Measurements from ENCODE around the gene VSIR. TPM values are rescaled to one million over a fixed set of nuclear protein-coding genes. Genes with fewer than 3 reads are reported as not detected.
A peak's percentile ranks its signal among the peaks of the same experiment; 100 is the strongest.

Gene VSIR
- total RNA-seq, 1 donor from 2014 or later: 6.4 TPM

GRCh38 chr10:71782221-71782916, 9.0 kb upstream of the VSIR start:
- DNase-seq (ENCODE audit: low read depth, low spot score): no peak

- DNase-seq (ENCODE audit: low read depth, low spot score): no peak
Observed at GRCh38 chr10:71780719-71781118, 7.4 kb upstream of the VSIR start.

- DNase-seq (ENCODE audit: low read depth, low spot score): no peak
Observed at GRCh38 chr10:71780156-71780555, 6.8 kb upstream of the VSIR start.

- no peak for DNase-seq (ENCODE audit: low read depth, low spot score)
Observed at GRCh38 chr10:71779641-71780040, 6.3 kb upstream of the VSIR start.

GRCh38 chr10:71778071-71778825, 4.9 kb upstream of the VSIR start:
- DNase-seq (ENCODE audit: low read depth, low spot score): no peak

GRCh38 chr10:71777213-71777985, 4.1 kb upstream of the VSIR start:
- no peak for DNase-seq (ENCODE audit: low read depth, low spot score)

- DNase-seq (ENCODE audit: low read depth, low spot score): no peak
Observed at GRCh38 chr10:71776481-71776925, 3.2 kb upstream of the VSIR start.

GRCh38 chr10:71774916-71775702, 1.8 kb upstream of the VSIR start:
- DNase-seq (ENCODE audit: low read depth, low spot score): no peak

GRCh38 chr10:71772832-71773220, 494 bp downstream of the VSIR start:
- DNase-seq (ENCODE audit: low read depth, low spot score): no peak

- no peak for DNase-seq (ENCODE audit: low read depth, low spot score)
Observed at GRCh38 chr10:71771821-71772617, 1.3 kb downstream of the VSIR start.

GRCh38 chr10:71771204-71771603, 2.1 kb downstream of the VSIR start:
- DNase-seq (ENCODE audit: low read depth, low spot score): no peak

- no peak for DNase-seq (ENCODE audit: low read depth, low spot score)
Observed at GRCh38 chr10:71770789-71771188, 2.5 kb downstream of the VSIR start.

GRCh38 chr10:71770255-71770654, 3.1 kb downstream of the VSIR start:
- DNase-seq (ENCODE audit: low read depth, low spot score): no peak

GRCh38 chr10:71769279-71769823, 4.0 kb downstream of the VSIR start:
- no peak for DNase-seq (ENCODE audit: low read depth, low spot score)

- no peak for DNase-seq (ENCODE audit: low read depth, low spot score)
Observed at GRCh38 chr10:71767420-71768035, 5.8 kb downstream of the VSIR start.

GRCh38 chr10:71766717-71767419, 6.5 kb downstream of the VSIR start:
- peak; percentile 49 for DNase-seq (ENCODE audit: low read depth, low spot score)

- DNase-seq (ENCODE audit: low read depth, low spot score): no peak
Observed at GRCh38 chr10:71765906-71766716, 7.2 kb downstream of the VSIR start.

GRCh38 chr10:71765176-71765904, 8.0 kb downstream of the VSIR start:
- DNase-seq (ENCODE audit: low read depth, low spot score): no peak
